ENCODE measurements around the gene CPS1.

DNA sequence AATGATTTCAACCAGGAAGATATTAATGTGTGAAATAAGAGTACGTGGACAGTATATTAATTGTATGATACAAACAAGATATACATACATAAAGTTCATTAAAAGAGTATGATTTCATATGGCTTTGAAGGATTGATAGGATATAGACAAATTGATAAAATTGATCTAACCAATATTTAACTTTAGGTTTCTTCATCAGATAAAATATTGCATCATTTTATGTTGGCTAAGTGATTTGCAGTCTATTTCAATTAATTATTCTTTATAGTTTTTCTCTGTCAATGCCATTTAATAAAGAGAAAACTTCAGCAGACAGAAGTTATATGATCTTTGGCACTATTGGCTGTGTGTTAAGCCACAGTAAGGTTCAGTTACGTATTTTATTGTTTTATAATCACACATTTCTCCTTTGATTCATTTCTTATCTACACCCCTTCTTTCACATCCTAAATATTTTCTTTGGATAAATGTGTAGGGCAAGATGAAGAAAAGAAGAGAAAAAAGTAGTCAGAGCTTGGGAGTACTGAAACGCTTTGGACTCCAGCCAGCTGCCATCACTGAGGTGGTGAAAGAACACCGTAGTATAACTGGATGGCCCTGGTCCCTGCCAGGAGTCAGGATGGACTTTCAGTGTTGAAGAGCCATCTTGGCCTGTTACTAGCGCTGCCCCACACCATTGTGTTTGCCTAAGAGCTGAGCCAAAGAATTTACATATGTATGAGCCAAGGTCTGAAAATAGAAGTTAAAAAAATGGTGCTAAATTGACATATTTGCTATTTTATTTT, 9.8 kb upstream of the CPS1 start:
- TF ChIP-seq, protein P1, sequence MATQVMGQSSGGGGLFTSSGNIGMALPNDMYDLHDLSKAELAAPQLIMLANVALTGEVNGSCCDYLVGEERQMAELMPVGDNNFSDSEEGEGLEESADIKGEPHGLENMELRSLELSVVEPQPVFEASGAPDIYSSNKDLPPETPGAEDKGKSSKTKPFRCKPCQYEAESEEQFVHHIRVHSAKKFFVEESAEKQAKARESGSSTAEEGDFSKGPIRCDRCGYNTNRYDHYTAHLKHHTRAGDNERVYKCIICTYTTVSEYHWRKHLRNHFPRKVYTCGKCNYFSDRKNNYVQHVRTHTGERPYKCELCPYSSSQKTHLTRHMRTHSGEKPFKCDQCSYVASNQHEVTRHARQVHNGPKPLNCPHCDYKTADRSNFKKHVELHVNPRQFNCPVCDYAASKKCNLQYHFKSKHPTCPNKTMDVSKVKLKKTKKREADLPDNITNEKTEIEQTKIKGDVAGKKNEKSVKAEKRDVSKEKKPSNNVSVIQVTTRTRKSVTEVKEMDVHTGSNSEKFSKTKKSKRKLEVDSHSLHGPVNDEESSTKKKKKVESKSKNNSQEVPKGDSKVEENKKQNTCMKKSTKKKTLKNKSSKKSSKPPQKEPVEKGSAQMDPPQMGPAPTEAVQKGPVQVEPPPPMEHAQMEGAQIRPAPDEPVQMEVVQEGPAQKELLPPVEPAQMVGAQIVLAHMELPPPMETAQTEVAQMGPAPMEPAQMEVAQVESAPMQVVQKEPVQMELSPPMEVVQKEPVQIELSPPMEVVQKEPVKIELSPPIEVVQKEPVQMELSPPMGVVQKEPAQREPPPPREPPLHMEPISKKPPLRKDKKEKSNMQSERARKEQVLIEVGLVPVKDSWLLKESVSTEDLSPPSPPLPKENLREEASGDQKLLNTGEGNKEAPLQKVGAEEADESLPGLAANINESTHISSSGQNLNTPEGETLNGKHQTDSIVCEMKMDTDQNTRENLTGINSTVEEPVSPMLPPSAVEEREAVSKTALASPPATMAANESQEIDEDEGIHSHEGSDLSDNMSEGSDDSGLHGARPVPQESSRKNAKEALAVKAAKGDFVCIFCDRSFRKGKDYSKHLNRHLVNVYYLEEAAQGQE (IDR thresholded peaks at IDR 0.05; ENCODE audit: low read depth): no peak
- TF ChIP-seq CEBPB (IDR thresholded peaks at IDR 0.05) (no peak), EP300 (IDR thresholded peaks at IDR 0.05; ENCODE audit: borderline replicate concordance) (no peak), TAF1 (IDR thresholded peaks at IDR 0.05; ENCODE audit: low read depth) (no peak)
- TF ChIP-seq, protein P2, sequence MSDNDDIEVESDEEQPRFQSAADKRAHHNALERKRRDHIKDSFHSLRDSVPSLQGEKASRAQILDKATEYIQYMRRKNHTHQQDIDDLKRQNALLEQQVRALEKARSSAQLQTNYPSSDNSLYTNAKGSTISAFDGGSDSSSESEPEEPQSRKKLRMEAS (IDR thresholded peaks at IDR 0.05): no peak
